ENCODE results near the gene PLCL2.

DNA sequence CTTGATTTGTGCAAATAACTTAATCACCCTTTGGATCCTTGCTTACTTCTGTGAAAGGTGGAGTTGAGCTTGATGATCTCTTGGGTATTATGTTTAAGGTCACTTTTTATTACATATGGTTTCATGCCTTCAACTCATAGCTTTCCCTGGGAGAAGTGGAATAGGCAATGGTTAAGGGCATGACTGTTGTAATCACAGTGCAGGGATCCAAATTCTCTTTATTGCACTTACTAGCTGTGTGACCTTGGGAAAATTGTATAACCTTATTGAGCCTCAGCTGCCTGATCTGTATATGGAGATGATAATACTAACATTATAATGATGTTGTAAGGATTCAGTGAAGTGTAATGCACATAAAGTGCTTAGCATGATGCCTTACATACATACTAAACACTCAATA is 59.1 kb downstream of the PLCL2 start:
- TF ChIP-seq, protein P1, sequence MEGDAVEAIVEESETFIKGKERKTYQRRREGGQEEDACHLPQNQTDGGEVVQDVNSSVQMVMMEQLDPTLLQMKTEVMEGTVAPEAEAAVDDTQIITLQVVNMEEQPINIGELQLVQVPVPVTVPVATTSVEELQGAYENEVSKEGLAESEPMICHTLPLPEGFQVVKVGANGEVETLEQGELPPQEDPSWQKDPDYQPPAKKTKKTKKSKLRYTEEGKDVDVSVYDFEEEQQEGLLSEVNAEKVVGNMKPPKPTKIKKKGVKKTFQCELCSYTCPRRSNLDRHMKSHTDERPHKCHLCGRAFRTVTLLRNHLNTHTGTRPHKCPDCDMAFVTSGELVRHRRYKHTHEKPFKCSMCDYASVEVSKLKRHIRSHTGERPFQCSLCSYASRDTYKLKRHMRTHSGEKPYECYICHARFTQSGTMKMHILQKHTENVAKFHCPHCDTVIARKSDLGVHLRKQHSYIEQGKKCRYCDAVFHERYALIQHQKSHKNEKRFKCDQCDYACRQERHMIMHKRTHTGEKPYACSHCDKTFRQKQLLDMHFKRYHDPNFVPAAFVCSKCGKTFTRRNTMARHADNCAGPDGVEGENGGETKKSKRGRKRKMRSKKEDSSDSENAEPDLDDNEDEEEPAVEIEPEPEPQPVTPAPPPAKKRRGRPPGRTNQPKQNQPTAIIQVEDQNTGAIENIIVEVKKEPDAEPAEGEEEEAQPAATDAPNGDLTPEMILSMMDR (IDR thresholded peaks at IDR 0.05; ENCODE audit: low read depth, low read length): no peak
- TF ChIP-seq EZH2phosphoT487 (IDR thresholded peaks at IDR 0.05; ENCODE audit: low read depth): no peak
